ENCODE results near the gene GOLGB1. TPM values are rescaled to one million over a fixed set of nuclear protein-coding genes. Genes with fewer than 3 reads are reported as not detected.

Gene GOLGB1
- total RNA-seq, 2 experiments from 2014 or later, result 11.5 to 30.3 TPM

DNA sequence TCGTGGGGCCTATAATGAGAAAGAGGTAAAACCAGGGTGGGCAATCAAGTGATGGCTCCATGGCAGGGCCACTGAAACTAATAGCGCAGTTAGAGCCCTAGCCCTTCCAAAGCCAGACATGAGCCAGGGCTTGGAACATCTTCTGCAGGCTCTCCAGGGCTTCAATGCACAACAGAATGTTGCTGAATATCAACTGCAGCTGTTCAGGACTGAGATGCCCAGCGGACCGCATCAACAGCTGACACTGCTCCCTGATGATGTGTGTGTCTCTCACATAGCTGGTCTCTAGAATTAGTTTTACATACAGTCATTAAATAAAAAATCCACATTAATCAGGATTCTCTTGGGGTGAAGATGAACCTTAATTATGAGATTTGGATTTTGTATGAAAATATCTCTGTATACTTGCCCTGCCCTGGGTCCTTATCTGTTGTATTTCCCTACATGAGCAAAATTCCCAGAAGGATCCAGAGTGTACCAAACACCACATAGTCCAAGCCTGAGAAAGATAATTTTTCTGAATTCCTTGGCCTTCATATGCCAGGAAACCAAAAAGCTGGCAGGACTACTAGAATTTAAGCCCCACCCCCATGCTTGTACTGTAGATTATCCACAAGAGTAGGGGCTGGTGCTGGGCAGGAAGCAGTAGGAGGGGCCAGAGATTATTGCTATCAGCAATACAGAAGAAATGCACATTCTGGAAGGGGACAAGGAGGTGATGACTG is 7.7 kb upstream of the GOLGB1 start:
- Histone ChIP-seq H3K9me2 (ENCODE audit: insufficient read depth, low read length) (no peaks in the 10 kb centered on the region), H2AFZ (ENCODE audit: low read length) (no peak overlapping the region), H3K9me3 (ENCODE audit: low read length) (no peaks in the 10 kb centered on the region), H3K4me2 (ENCODE audit: low read length) (peak overlapping the region; percentile 19; the same call in 1 of the 2 replicates), H3K4me1 (ENCODE audit: insufficient read depth, low read length, poor library complexity, severe bottlenecking) (peaks cover 16% of the 10 kb centered on the region), H4K20me1 (ENCODE audit: insufficient read depth, low read length) (no peaks in the 10 kb centered on the region), H3K27ac (ENCODE audit: low read depth, low read length, poor library complexity, severe bottlenecking) (no peak overlapping the region), H3K36me3 (ENCODE audit: insufficient read depth, low read length) (no peaks in the 10 kb centered on the region), H3K79me2 (ENCODE audit: insufficient read depth, low read depth, low read length) (no peaks in the 10 kb centered on the region), H3K4me3 (ENCODE audit: low read depth, low read length, poor library complexity, severe bottlenecking) (no peak overlapping the region)
- intact Hi-C loops (cut with micrococcal nuclease; ENCODE audit: unreplicated experiment), result no loop called here
- TF ChIP-seq CTCF (conservative IDR thresholded peaks at IDR 0.05; ENCODE audit: low read length), result no peak
- TF ChIP-seq EZH2phosphoT487 (IDR thresholded peaks at IDR 0.05; ENCODE audit: borderline replicate concordance, low read depth, low read length), result no peak
- ChIA-PET CTCF (ENCODE audit: unreplicated experiment) (no interaction called here), POLR2A (interaction anchor here (0.5 to 1.8 kb wide), 5 partner anchors 15 to 358 kb away, joined by 3 to 6 read pairs (median 4); no protein-coding TSS in a partner anchor)
- BruUV-seq (replicated peaks), result no TSS peak
- DNase-seq (ENCODE audit: low spot score), result peak; percentile 62

- no TSS peak for BruUV-seq (replicated peaks)
- Histone ChIP-seq H3K27ac (ENCODE audit: low read depth, low read length, poor library complexity, severe bottlenecking) (no peak overlapping the region), H3K36me3 (ENCODE audit: insufficient read depth, low read length) (no peaks in the 10 kb centered on the region), H4K20me1 (ENCODE audit: insufficient read depth, low read length) (no peaks in the 10 kb centered on the region), H3K4me1 (ENCODE audit: insufficient read depth, low read length, poor library complexity, severe bottlenecking) (peaks cover 30% of the 10 kb centered on the region), H3K4me3 (ENCODE audit: low read depth, low read length, poor library complexity, severe bottlenecking) (no peak overlapping the region), H3K9me2 (ENCODE audit: insufficient read depth, low read length) (no peaks in the 10 kb centered on the region), H3K79me2 (ENCODE audit: insufficient read depth, low read depth, low read length) (peaks cover 7% of the 10 kb centered on the region; the same call in 1 of the 2 replicates), H3K9me3 (ENCODE audit: low read length) (no peaks in the 10 kb centered on the region), H2AFZ (ENCODE audit: low read length) (no peak overlapping the region), H3K4me2 (ENCODE audit: low read length) (no peak overlapping the region)
- DNase-seq (ENCODE audit: low spot score), result no peak
- no peak for TF ChIP-seq CTCF (conservative IDR thresholded peaks at IDR 0.05; ENCODE audit: low read length)
- no peak for TF ChIP-seq EZH2phosphoT487 (IDR thresholded peaks at IDR 0.05; ENCODE audit: borderline replicate concordance, low read depth, low read length)
- intact Hi-C loops (cut with micrococcal nuclease; ENCODE audit: unreplicated experiment), result no loop called here
- CTCF ChIA-PET (ENCODE audit: unreplicated experiment), result no interaction called here
- POLR2A ChIA-PET, result no interaction called here
These were observed 3.2 kb upstream of the GOLGB1 start for GRCh38 chr3:121752772-121753171.

GRCh38 chr3:121752261-121752660 is 2.7 kb upstream of the GOLGB1 start:
- BruUV-seq (replicated peaks), result no TSS peak
- Histone ChIP-seq H3K27ac (ENCODE audit: low read depth, low read length, poor library complexity, severe bottlenecking) (no peak overlapping the region), H4K20me1 (ENCODE audit: insufficient read depth, low read length) (no peaks in the 10 kb centered on the region), H3K4me1 (ENCODE audit: insufficient read depth, low read length, poor library complexity, severe bottlenecking) (peaks cover 27% of the 10 kb centered on the region), H3K79me2 (ENCODE audit: insufficient read depth, low read depth, low read length) (peaks cover 7% of the 10 kb centered on the region; the same call in 1 of the 2 replicates), H2AFZ (ENCODE audit: low read length) (no peak overlapping the region), H3K4me3 (ENCODE audit: low read depth, low read length, poor library complexity, severe bottlenecking) (no peak overlapping the region), H3K9me3 (ENCODE audit: low read length) (no peaks in the 10 kb centered on the region), H3K4me2 (ENCODE audit: low read length) (no peak overlapping the region), H3K9me2 (ENCODE audit: insufficient read depth, low read length) (no peaks in the 10 kb centered on the region), H3K36me3 (ENCODE audit: insufficient read depth, low read length) (no peaks in the 10 kb centered on the region)
- intact Hi-C loops (cut with micrococcal nuclease; ENCODE audit: unreplicated experiment), result no loop called here
- CTCF ChIA-PET (ENCODE audit: unreplicated experiment), result no interaction called here
- POLR2A ChIA-PET, result no interaction called here
- DNase-seq (ENCODE audit: low spot score), result no peak
- TF ChIP-seq EZH2phosphoT487 (IDR thresholded peaks at IDR 0.05; ENCODE audit: borderline replicate concordance, low read depth, low read length) (no peak), CTCF (conservative IDR thresholded peaks at IDR 0.05; ENCODE audit: low read length) (no peak)

Data from OCI-LY7 (cell line).